Nucleus accumbens (tissue), 56 donors: ENCODE data around the gene EFR3B.
"Not testable (repeated sequence)": the region's sequence is repeated elsewhere in the genome, so short reads cannot be mapped to it uniquely, and the experiment has no call there.

Source experiments
- DNase-seq, 56 donors: peaks; one replicate each; lab custom pipeline; 2025; lab: John Stamatoyannopoulos, UW

Gene EFR3B

DNA sequence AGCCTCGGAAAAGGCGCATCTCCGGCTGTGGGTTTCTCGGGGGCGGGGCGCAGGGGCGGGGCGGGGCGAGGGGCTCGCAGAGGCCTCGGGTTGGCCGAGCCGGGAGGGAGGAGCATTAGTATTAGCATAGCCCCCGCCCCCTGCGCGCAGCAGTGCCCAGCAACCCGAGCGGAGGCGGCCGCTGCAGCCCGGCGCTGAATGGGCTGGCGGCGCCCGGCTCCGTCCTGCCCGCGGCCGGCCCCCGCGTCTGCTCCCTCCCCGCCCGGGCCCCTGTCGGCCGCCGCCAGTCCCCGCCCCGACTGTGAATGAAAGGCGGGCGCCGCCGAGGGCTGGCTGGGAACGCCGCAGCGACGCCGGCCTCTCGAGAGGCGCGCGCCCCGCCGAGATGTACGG is at the start of gene EFR3B:
Gene EFR3B (plus strand): TSS at position 149 of the 393 bp plus-strand sequence. CDS start 237 bp downstream, at position 386.
- DNase-seq: peak; percentile 61 to 98 (median 93)

DNA sequence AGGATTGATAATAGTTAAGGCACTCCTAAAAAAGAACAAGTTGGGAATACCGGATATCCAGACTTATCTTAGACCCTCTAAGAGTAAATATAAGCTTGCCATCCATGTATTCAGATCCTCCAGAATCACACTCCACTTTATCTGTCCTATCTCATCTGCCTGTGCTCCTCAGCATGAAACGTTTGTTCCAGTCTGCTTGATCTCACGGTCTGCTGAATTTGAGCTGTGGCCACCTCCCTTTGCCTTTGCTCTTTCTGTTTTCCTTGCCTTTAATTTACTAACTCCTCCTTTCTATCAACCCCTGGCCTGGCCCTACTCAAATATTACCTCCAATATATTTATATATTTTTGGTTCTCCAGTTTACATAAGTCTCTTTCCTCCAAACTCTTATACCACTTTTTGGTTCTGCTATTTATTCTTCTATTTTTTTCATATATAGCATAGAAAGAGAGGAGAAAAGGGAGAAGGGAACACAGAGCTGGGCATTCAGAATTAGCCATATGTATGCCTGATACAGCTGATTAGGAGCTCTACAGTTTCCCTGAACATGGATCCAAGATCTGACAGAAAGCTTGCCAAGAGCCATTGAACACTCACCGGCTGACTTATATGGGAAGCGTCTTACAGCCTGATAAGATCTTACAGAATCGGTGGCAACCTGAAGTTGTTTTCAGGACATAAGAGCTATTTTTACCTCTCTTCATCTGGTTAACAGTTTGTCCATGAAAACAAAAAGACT is 48.3 kb upstream of the EFR3B start:
- DNase-seq: no peak

GRCh38 chr2:24994146-24994724 is 47.6 kb upstream of the EFR3B start:
- no peak for DNase-seq

DNA sequence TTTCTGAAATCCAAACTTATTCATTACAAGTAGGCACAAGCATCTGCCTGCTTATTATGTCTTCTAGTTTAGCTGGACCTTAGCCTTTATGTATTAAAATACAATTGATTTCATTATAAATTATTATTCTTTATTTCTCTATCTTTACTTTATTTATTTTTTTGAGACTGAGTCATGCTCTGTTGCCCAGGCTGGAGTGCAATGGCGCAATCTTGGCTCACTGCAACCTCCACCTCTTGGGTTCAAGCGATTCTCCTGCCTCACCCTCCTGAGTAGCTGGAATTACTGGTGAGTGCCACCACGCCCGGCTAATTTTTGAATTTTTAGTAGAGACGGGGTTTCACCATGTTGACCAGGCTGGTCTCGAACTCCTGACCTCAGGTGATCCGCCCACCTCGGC is 42.8 kb upstream of the EFR3B start:
- not testable (repeated sequence) for DNase-seq

DNA sequence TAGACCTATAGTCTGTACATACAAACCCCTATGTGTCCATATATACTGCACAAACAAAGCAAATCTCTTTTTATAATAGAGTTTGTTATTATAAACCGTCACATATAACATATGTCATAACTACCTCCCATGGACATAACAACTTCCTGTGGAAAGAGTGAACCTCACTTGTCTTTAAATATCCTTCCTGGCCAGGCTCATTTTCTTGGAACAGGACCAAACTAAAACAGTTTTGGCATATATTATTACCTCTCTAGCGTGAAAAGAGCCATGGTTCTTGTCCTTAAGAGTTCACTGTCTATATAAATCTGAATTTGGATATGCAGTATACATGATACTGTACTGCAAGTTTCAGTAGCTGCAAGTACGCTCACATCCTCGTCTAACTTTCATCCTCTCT is 41.8 kb upstream of the EFR3B start:
- DNase-seq: no peak

GRCh38 chr2:25000503-25001324 is 41.2 kb upstream of the EFR3B start:
- DNase-seq: peak in 29 of 56 donors; percentile 4 to 66 (median 20)

GRCh38 chr2:25001325-25001637 is 40.6 kb upstream of the EFR3B start:
- no peak for DNase-seq

DNA sequence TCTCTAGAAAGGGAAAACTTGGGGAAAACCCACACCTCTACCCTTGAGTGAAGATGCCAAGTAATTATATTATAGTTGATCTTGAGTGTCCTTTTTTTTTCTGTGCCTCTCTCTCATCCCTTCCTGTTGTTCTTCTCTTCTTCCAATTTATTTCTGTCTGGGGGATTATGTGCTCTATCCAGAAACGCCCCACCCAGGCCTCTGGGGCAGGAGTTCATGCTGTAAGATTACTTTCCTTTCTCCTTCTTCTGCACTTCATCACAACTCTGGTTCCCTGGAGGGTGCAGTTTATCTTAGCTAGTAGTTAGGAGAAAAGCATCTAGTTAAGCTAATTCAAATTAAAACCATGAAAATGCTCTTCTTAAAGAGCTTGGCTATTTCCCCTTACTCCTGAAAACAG is 39.8 kb upstream of the EFR3B start:
- DNase-seq: no peak

GRCh38 chr2:25009954-25010353 is 31.9 kb upstream of the EFR3B start:
- no peak for DNase-seq

GRCh38 chr2:25011342-25011741 is 30.5 kb upstream of the EFR3B start:
- not testable (repeated sequence) for DNase-seq

DNA sequence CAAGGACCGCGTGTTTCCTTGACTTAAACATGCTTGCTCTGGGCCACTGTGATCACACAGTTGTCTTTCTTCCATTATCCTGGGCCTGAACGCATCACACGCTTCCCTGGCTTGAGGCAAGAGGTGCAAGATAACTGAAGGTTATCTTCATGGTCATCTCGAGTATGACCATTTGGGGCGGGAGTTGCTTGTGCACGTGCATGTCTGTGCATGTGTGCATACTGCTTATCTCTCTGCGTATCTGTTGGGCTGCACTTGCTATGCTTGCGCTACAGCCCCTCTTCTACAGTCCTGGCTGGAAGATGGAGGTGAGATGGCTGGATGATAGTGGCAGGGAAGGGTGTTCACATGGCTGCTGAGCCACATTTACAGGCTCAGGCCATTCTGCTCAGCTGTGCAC is 27.2 kb upstream of the EFR3B start:
- DNase-seq: no peak

GRCh38 chr2:25018681-25019080 is 23.2 kb upstream of the EFR3B start:
- no peak for DNase-seq

- DNase-seq: no peak
Observed at GRCh38 chr2:25021791-25022362, 20.0 kb upstream of the EFR3B start.

DNA sequence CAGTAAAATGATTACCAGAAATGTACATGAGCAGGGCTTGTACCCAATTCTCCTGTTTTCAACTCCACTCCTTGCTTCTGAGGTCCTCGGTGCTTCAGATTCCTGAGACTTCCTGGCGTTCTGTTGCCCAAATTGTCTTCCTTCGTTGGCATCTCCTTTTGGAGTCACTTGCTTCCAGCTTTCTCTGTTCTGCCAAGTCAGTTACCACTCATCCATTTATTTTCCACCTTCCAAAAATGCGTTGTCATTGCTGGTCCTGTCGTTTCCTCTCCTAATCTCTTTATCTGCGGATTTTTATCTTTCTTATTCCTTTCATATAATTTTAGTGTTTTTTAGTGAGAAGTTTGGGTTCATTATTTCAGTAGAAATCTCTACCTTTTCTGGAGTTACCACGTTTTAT is 18.5 kb upstream of the EFR3B start:
- no peak for DNase-seq

DNA sequence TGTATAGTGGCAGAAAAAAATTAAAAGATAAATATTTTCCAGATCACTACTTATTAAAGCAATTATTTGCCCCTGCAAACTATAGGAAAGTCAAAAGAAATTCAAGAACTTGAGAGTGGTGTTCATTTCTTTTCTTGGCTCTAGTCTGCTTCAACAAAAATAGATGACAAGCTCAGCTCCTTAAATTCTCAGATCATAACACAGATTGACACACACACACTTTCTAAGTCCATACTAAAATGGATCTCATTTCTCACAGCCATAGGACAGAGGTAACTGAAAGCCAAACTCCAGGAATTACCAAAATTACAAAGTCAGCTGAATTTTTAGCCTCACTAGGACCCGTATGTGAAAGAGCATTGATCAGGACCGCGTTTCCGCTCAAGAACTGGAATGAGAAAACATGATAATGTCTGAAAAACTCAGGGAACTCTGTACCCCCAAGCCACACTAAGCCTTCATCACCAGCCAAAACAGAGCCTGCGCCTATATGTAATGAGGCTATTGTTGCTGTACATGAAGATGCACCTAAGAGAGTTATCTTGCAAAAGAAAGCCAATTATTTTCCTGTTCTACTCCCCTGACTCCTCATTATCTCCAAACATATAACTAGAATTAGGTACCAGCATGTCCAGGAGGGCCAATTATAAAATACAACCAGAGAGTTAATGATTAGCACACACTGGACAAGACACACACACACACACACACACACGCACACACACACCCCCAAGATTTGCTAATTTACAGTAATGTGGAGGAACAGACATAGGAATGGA is 16.5 kb upstream of the EFR3B start:
- DNase-seq: no peak

DNA sequence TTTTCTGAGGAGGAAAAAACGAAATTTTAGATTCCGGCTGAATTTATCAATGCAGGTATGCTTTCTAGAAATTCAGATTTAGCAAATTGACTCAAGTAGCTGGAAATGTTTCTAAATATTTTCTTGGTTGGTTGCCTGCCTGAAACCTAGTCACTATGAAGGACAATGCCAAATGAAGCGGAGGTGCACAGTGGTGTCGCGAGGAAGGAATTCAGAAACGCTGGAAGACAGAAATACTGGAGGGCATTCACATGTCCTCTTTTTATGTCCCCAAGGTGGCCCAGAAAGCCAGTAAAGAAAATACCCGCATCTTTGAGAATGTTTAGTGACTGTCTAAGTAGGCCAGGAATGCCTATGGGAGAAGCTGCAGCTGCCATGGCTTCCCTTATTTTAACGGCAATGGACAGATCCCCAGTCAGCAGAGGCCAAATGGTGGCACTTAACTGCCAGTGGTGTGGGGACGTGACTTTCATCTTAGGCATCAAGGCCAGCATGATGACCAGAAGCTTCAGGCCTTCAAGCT is 15.8 kb upstream of the EFR3B start:
- no peak for DNase-seq

DNA sequence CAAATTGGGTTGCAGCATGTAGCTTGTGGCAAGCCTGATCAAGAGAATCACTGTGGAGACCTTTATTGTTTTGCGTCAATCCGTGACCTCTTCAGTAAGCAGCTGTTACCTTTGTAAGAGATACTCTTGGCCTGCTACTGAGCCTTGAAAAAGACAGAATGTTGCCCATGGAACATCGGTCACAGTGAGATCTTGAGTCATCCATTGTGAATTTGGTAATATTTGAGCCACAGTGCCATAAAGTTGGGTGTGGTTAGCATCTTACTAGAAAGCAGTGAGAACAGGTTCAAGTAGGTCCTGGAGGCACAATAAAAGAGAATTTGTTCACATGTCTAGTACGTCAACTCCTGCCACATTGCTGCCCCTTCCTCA is 12.7 kb upstream of the EFR3B start:
- no peak for DNase-seq

- no peak for DNase-seq
Observed at GRCh38 chr2:25030702-25031101, 11.2 kb upstream of the EFR3B start.

DNA sequence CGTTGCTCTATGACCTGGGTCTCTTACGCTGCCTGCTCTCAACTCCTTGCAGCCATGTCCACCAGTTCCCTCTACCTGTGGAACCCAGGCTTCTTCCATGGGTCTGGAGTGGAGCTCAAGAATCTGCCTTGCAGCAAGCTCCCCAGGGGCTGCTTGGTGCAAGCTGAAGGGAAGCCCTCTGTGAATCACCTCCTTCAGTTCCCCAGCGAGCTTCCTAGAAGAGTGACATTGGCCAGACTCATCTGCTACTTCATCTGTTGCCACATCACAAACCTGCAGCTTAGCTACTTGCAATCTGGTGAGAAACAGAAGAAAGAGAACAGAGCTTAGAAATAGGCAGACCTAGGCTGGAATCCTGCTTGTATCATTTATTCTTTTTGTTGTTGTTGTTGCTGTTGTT is 9.8 kb upstream of the EFR3B start:
- DNase-seq: no peak

- no peak for DNase-seq
Observed at GRCh38 chr2:25032901-25033300, 9.0 kb upstream of the EFR3B start.
